SHP77 (cell line): Measurements from ENCODE around the gene HDAC2.

Source experiments
- DNase-seq, 2 experiments: peaks; one replicate each; lab custom pipeline; 2025; lab: John Stamatoyannopoulos, UW

HDAC2 gene

GRCh38 chr6:113909224-113909856, 61.6 kb downstream of the HDAC2 start:
- peak; percentile 38 to 51 for DNase-seq

GRCh38 chr6:113908801-113909200, 62.1 kb downstream of the HDAC2 start:
- DNase-seq, result no peak

- DNase-seq, result no peak
Observed at GRCh38 chr6:113907102-113907815, 63.7 kb downstream of the HDAC2 start.

- DNase-seq, result peak; percentile 12 to 24
Observed at GRCh38 chr6:113903666-113904330, 67.2 kb downstream of the HDAC2 start.

- no peak for DNase-seq
Observed at GRCh38 chr6:113901482-113901881, 69.5 kb downstream of the HDAC2 start.

- no peak for DNase-seq
Observed at GRCh38 chr6:113894712-113895674, 76.0 kb downstream of the HDAC2 start.

GRCh38 chr6:113893866-113894265, 77.1 kb downstream of the HDAC2 start:
- no peak for DNase-seq

- DNase-seq, result no peak
Observed at GRCh38 chr6:113893451-113893850, 77.5 kb downstream of the HDAC2 start.

- DNase-seq, result no peak
Observed at GRCh38 chr6:113888956-113889630, 81.9 kb downstream of the HDAC2 start.

GRCh38 chr6:113888493-113888892, 82.5 kb downstream of the HDAC2 start:
- no peak for DNase-seq

- no peak for DNase-seq
Observed at GRCh38 chr6:113886512-113886911, 84.4 kb downstream of the HDAC2 start.

GRCh38 chr6:113884011-113884410, 86.9 kb downstream of the HDAC2 start:
- no peak for DNase-seq
